ENCODE measurements around the gene MGAT3.

Gene MGAT3

GRCh38 chr22:39431821-39432251 is 25.0 kb upstream of the MGAT3 start:
- 94% methylated on average over 8 of the region's 8 CpGs for WGBS (ENCODE audit: insufficient coverage)
- no peak for DNase-seq
- POLR2A ChIA-PET: no interaction called here

DNA sequence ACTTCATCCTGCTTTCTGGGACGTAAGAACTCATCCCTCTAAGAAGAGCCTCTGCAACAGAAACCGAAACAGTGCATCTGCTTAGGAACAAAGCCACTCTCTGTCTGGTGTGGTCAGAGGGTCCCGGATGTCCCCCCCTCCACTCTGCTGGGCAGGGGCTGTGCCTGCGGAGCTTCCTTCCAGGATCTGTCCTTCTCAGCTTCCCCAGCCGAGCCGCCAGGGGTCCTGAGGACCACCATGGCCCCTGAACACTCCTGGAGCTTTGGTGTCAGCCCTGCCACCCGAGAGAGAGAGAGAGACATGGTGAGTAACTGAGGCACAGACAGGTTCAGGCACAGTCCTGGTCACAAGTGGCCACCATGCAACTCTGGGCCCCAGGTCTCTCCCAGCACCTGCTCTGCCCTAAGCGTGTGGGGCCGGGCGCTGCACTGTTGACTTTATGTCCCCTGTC is 24.4 kb upstream of the MGAT3 start:
- 96% methylated on average over 8 of the region's 10 CpGs for WGBS (ENCODE audit: insufficient coverage)
- Histone ChIP-seq H3K27ac (ENCODE audit: insufficient read depth in 1 of 2, low read depth in 1 of 2, low read length in 2 of 2, poor library complexity in 1 of 2, severe bottlenecking in 2 of 2) (no peak overlapping the region), H3K36me3 (ENCODE audit: control insufficient read depth in 4 of 4, insufficient read depth in 4 of 4, low read length in 3 of 4) (peaks cover 14 to 65% (median 44%) of the 10 kb centered on the region in 4 experiments), H3K4me1 (ENCODE audit: control extremely low read depth in 1 of 4, control insufficient read depth in 4 of 4, insufficient read depth in 4 of 4, low read length in 3 of 4) (peaks cover 0 to 14% (median 6%) of the 10 kb centered on the region in 4 experiments), H3K4me3 (ENCODE audit: control insufficient read depth in 1 of 7, extremely low read depth in 1 of 7, insufficient read depth in 4 of 7, low read depth in 2 of 7, low read length in 6 of 7) (no peak overlapping the region), H3K27me3 (replicated peaks in 2 of 5; ENCODE audit: control insufficient read depth in 4 of 5, insufficient read depth in 5 of 5, low read length in 4 of 5) (no peaks in the 10 kb centered on the region), H3K9me3 (ENCODE audit: control extremely low read depth in 1 of 5, control insufficient read depth in 4 of 5, insufficient read depth in 2 of 5, low read depth in 1 of 5, low read length in 4 of 5) (no peaks in the 10 kb centered on the region)
- DNase-seq: no peak
- CTCF ChIA-PET: interaction anchor here (1.4 to 1.8 kb wide), 2 partner anchors 20 to 64 kb away, joined by 3 to 6 read pairs; no protein-coding TSS in a partner anchor
- POLR2A ChIA-PET: no interaction called here

More at GRCh38 chr22:39431821-39432251, 25.0 kb upstream of the MGAT3 start:
- Histone ChIP-seq H3K27me3 (replicated peaks in 2 of 5; ENCODE audit: control insufficient read depth in 4 of 5, insufficient read depth in 5 of 5, low read length in 4 of 5) (no peaks in the 10 kb centered on the region), H3K4me1 (ENCODE audit: control extremely low read depth in 1 of 4, control insufficient read depth in 4 of 4, insufficient read depth in 4 of 4, low read length in 3 of 4) (peaks cover 0 to 8% (median 3%) of the 10 kb centered on the region in 4 experiments), H3K27ac (ENCODE audit: insufficient read depth in 1 of 2, low read depth in 1 of 2, low read length in 2 of 2, poor library complexity in 1 of 2, severe bottlenecking in 2 of 2) (no peak overlapping the region), H3K4me3 (ENCODE audit: control insufficient read depth in 1 of 7, extremely low read depth in 1 of 7, insufficient read depth in 4 of 7, low read depth in 2 of 7, low read length in 6 of 7) (no peak overlapping the region), H3K36me3 (ENCODE audit: control insufficient read depth in 4 of 4, insufficient read depth in 4 of 4, low read length in 3 of 4) (peaks cover 16 to 71% (median 49%) of the 10 kb centered on the region in 4 experiments), H3K9me3 (ENCODE audit: control extremely low read depth in 1 of 5, control insufficient read depth in 4 of 5, insufficient read depth in 2 of 5, low read depth in 1 of 5, low read length in 4 of 5) (no peaks in the 10 kb centered on the region)
- CTCF ChIA-PET: interaction anchor here (1.4 to 1.8 kb wide), 2 partner anchors 19 to 65 kb away, joined by 3 to 6 read pairs; no protein-coding TSS in a partner anchor

GRCh38 chr22:39433476-39434242 is 23.2 kb upstream of the MGAT3 start:
- 94% methylated on average over 29 of the region's 31 CpGs for WGBS (ENCODE audit: insufficient coverage)
- CTCF ChIA-PET: interaction anchor here (0.6 to 1.8 kb wide), 4 partner anchors 15 to 63 kb away, joined by 3 to 6 read pairs (median 4); no protein-coding TSS in a partner anchor
- H3K9me3 ChIP-seq (ENCODE audit: control extremely low read depth in 1 of 5, control insufficient read depth in 4 of 5, insufficient read depth in 2 of 5, low read depth in 1 of 5, low read length in 4 of 5): no peaks in the 10 kb centered on the region

GRCh38 chr22:39434243-39434653 is 22.6 kb upstream of the MGAT3 start:
- POLR2A ChIA-PET: no interaction called here
- Histone ChIP-seq H3K36me3 (ENCODE audit: control insufficient read depth in 4 of 4, insufficient read depth in 4 of 4, low read length in 3 of 4) (peaks cover 11 to 46% (median 33%) of the 10 kb centered on the region in 4 experiments), H3K4me3 (ENCODE audit: control insufficient read depth in 1 of 7, extremely low read depth in 1 of 7, insufficient read depth in 4 of 7, low read depth in 2 of 7, low read length in 6 of 7) (no peak overlapping the region), H3K9me3 (ENCODE audit: control extremely low read depth in 1 of 5, control insufficient read depth in 4 of 5, insufficient read depth in 2 of 5, low read depth in 1 of 5, low read length in 4 of 5) (no peaks in the 10 kb centered on the region), H3K4me1 (ENCODE audit: control extremely low read depth in 1 of 4, control insufficient read depth in 4 of 4, insufficient read depth in 4 of 4, low read length in 3 of 4) (peaks cover 0 to 28% (median 14%) of the 10 kb centered on the region in 4 experiments), H3K27ac (ENCODE audit: insufficient read depth in 1 of 2, low read depth in 1 of 2, low read length in 2 of 2, poor library complexity in 1 of 2, severe bottlenecking in 2 of 2) (no peak overlapping the region), H3K27me3 (replicated peaks in 2 of 5; ENCODE audit: control insufficient read depth in 4 of 5, insufficient read depth in 5 of 5, low read length in 4 of 5) (no peaks in the 10 kb centered on the region)
- WGBS (ENCODE audit: insufficient coverage): 95% methylated on average over 14 of the region's 18 CpGs
- DNase-seq: no peak
- CTCF ChIA-PET: interaction anchor here (0.7 to 1.7 kb wide), 2 partner anchors 62 to 80 kb away, joined by 3 to 6 read pairs; no protein-coding TSS in a partner anchor

More at GRCh38 chr22:39433476-39434242, 23.2 kb upstream of the MGAT3 start:
- H3K4me3 ChIP-seq (ENCODE audit: control insufficient read depth in 1 of 7, extremely low read depth in 1 of 7, insufficient read depth in 4 of 7, low read depth in 2 of 7, low read length in 6 of 7): no peak overlapping the region
- no peak overlapping the region for H3K27ac ChIP-seq (ENCODE audit: insufficient read depth in 1 of 2, low read depth in 1 of 2, low read length in 2 of 2, poor library complexity in 1 of 2, severe bottlenecking in 2 of 2)
- no peaks in the 10 kb centered on the region for H3K27me3 ChIP-seq (replicated peaks in 2 of 5; ENCODE audit: control insufficient read depth in 4 of 5, insufficient read depth in 5 of 5, low read length in 4 of 5)
- peaks cover 0 to 25% (median 14%) of the 10 kb centered on the region in 4 experiments for H3K4me1 ChIP-seq (ENCODE audit: control extremely low read depth in 1 of 4, control insufficient read depth in 4 of 4, insufficient read depth in 4 of 4, low read length in 3 of 4)
- DNase-seq: no peak
- POLR2A ChIA-PET: interaction anchor here (0.6 to 0.7 kb wide), 2 partner anchors 29 to 31 kb away, joined by 3 read pairs; no protein-coding TSS in a partner anchor
- peaks cover 14 to 52% (median 36%) of the 10 kb centered on the region in 4 experiments for H3K36me3 ChIP-seq (ENCODE audit: control insufficient read depth in 4 of 4, insufficient read depth in 4 of 4, low read length in 3 of 4)

DNA sequence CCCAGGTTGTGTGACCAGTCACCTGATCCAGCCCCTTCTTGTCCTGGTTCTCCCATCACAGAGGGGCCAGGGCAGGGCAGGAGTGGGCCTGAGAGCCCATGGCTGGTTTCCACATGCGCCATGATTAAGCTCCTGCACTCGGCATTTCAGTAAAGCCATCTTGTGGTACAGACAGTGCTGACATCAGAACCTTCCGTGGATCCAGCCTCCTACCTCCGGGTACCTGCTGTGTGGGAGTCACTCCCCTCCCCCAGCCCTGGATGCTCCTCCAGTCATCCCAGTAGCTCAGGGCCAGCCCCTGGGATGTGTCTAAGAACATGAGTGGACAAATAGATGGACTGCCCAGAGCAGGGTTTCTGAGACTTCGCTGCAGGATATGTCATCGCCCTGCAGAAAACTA is 22.1 kb upstream of the MGAT3 start:
- Histone ChIP-seq H3K9me3 (ENCODE audit: control extremely low read depth in 1 of 5, control insufficient read depth in 4 of 5, insufficient read depth in 2 of 5, low read depth in 1 of 5, low read length in 4 of 5) (no peaks in the 10 kb centered on the region), H3K27ac (ENCODE audit: insufficient read depth in 1 of 2, low read depth in 1 of 2, low read length in 2 of 2, poor library complexity in 1 of 2, severe bottlenecking in 2 of 2) (no peak overlapping the region), H3K4me3 (ENCODE audit: control insufficient read depth in 1 of 7, extremely low read depth in 1 of 7, insufficient read depth in 4 of 7, low read depth in 2 of 7, low read length in 6 of 7) (no peak overlapping the region), H3K27me3 (replicated peaks in 2 of 5; ENCODE audit: control insufficient read depth in 4 of 5, insufficient read depth in 5 of 5, low read length in 4 of 5) (no peaks in the 10 kb centered on the region), H3K36me3 (ENCODE audit: control insufficient read depth in 4 of 4, insufficient read depth in 4 of 4, low read length in 3 of 4) (peaks cover 10 to 43% (median 32%) of the 10 kb centered on the region in 4 experiments), H3K4me1 (ENCODE audit: control extremely low read depth in 1 of 4, control insufficient read depth in 4 of 4, insufficient read depth in 4 of 4, low read length in 3 of 4) (peaks cover 0 to 33% (median 14%) of the 10 kb centered on the region in 4 experiments)
- no peak for DNase-seq
- CTCF ChIA-PET: interaction anchor here (0.7 to 1.7 kb wide), 4 partner anchors 11 to 79 kb away, joined by 3 to 6 read pairs (median 3); no protein-coding TSS in a partner anchor
- 89% methylated on average over 5 of the region's 6 CpGs for WGBS (ENCODE audit: insufficient coverage)
- POLR2A ChIA-PET: no interaction called here

DNA sequence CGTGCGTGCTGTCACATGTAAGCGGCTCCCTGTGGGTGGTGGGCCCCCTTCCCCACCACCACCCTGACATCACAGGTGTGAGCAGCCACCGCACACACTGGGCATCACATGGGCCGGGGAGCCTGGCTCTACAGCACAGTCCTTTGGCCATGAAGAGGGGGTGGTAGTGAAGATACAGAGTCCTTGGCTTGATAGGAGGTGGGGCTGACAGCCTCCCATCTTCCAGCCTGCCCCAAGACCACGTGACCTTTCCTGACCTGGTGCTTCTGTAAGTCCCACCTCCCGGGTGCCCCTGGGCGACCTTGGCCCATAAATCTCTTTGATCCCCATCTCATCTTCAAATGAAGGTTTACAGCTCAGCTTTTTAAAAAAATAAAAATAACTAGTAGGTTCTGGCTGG is 21.2 kb upstream of the MGAT3 start:
- 100% methylated on average over 3 of the region's 8 CpGs for WGBS (ENCODE audit: insufficient coverage)
- ChIA-PET POLR2A (interaction anchor here (1.3 kb wide), 1 partner anchor 66 kb away, joined by 3 read pairs; the partner anchor contains the start of gene MIEF1), CTCF (interaction anchor here (1.0 to 1.8 kb wide), 5 partner anchors 9 to 61 kb away, joined by 3 to 6 read pairs (median 4); no protein-coding TSS in a partner anchor)

More for the DNA sequence above, 21.2 kb upstream of the MGAT3 start:
- peaks cover 0 to 35% (median 14%) of the 10 kb centered on the region in 4 experiments for H3K4me1 ChIP-seq (ENCODE audit: control extremely low read depth in 1 of 4, control insufficient read depth in 4 of 4, insufficient read depth in 4 of 4, low read length in 3 of 4)
- no peaks in the 10 kb centered on the region for H3K27me3 ChIP-seq (replicated peaks in 2 of 5; ENCODE audit: control insufficient read depth in 4 of 5, insufficient read depth in 5 of 5, low read length in 4 of 5)
- no peak overlapping the region for H3K4me3 ChIP-seq (ENCODE audit: control insufficient read depth in 1 of 7, extremely low read depth in 1 of 7, insufficient read depth in 4 of 7, low read depth in 2 of 7, low read length in 6 of 7)
- no peaks in the 10 kb centered on the region for H3K9me3 ChIP-seq (ENCODE audit: control extremely low read depth in 1 of 5, control insufficient read depth in 4 of 5, insufficient read depth in 2 of 5, low read depth in 1 of 5, low read length in 4 of 5)
- no peak for DNase-seq
- peaks cover 6 to 34% (median 24%) of the 10 kb centered on the region in 4 experiments for H3K36me3 ChIP-seq (ENCODE audit: control insufficient read depth in 4 of 4, insufficient read depth in 4 of 4, low read length in 3 of 4)
- no peak overlapping the region for H3K27ac ChIP-seq (ENCODE audit: insufficient read depth in 1 of 2, low read depth in 1 of 2, low read length in 2 of 2, poor library complexity in 1 of 2, severe bottlenecking in 2 of 2)
